Erythroblast (primary cell): ENCODE measurements around the gene SCN1B.

ENCODE experiments used
- GATA1 ChIP-seq: IDR thresholded peaks from 2 replicates; pipeline ENCODE4 v1.6.1; 2011; ENCODE audit warnings: low read depth, mild to moderate bottlenecking, control low read depth, low read length, moderate library complexity
- POLR2A ChIP-seq: IDR thresholded peaks from 2 replicates; pipeline ENCODE4 v1.6.1; 2011; ENCODE audit warnings: mild to moderate bottlenecking, low read length

- TF ChIP-seq POLR2A: no peak
- no peak for TF ChIP-seq GATA1
These were observed 4.5 kb downstream of the SCN1B start for GRCh38 chr19:35034588-35035382.
